CD4-positive, alpha-beta T cell treated with Interferon gamma for 1 hour (primary cell): ENCODE data around the gene ST8SIA4.

Source experiments
- DNase-seq: peaks from one replicate; pipeline ENCODE4 v3.0.0-alpha.2; 2020

ST8SIA4 gene

GRCh38 chr5:100903039-100903887, at the start of gene ST8SIA4:
ST8SIA4 (minus strand) TSS chr5:100903282; CDS start chr5:100902955, 327 bp downstream.
- DNase-seq: peak; percentile 92

- DNase-seq: no peak
Measured at GRCh38 chr5:100950985-100951384, 47.9 kb upstream of the ST8SIA4 start.

- DNase-seq: no peak
Measured at GRCh38 chr5:100913298-100913697, 10.2 kb upstream of the ST8SIA4 start.

GRCh38 chr5:100909034-100909433, 6.0 kb upstream of the ST8SIA4 start:
- no peak for DNase-seq

GRCh38 chr5:100905259-100905914, 2.3 kb upstream of the ST8SIA4 start:
- DNase-seq: no peak

- DNase-seq: peak; percentile 43
Measured at GRCh38 chr5:100904259-100904861, 1.3 kb upstream of the ST8SIA4 start.

- DNase-seq: peak; percentile 46
Measured at GRCh38 chr5:100902440-100903038, 543 bp downstream of the ST8SIA4 start.

GRCh38 chr5:100901821-100902341, 1.2 kb downstream of the ST8SIA4 start:
- peak; percentile 76 for DNase-seq

- DNase-seq: peak; percentile 91
Measured at GRCh38 chr5:100900796-100901781, 2.0 kb downstream of the ST8SIA4 start.

- peak; percentile 53 for DNase-seq
Measured at GRCh38 chr5:100900142-100900795, 2.8 kb downstream of the ST8SIA4 start.

GRCh38 chr5:100899675-100900074, 3.4 kb downstream of the ST8SIA4 start:
- DNase-seq: no peak

- DNase-seq: no peak
Measured at GRCh38 chr5:100898504-100899346, 4.4 kb downstream of the ST8SIA4 start.

- no peak for DNase-seq
Measured at GRCh38 chr5:100896054-100896453, 7.0 kb downstream of the ST8SIA4 start.

GRCh38 chr5:100890461-100891008, 12.5 kb downstream of the ST8SIA4 start:
- no peak for DNase-seq

- DNase-seq: no peak
Measured at GRCh38 chr5:100889896-100890295, 13.2 kb downstream of the ST8SIA4 start.

- DNase-seq: no peak
Measured at GRCh38 chr5:100889165-100889743, 13.8 kb downstream of the ST8SIA4 start.

GRCh38 chr5:100877274-100877673, 25.8 kb downstream of the ST8SIA4 start:
- no peak for DNase-seq

- peak; percentile 14 for DNase-seq
Measured at GRCh38 chr5:100872408-100873190, 30.5 kb downstream of the ST8SIA4 start.
